Neural progenitor cell (in vitro differentiated cells): Measurements from ENCODE around the gene GIMAP4.

Experiments
- CTCF ChIP-seq: fragments of 200-600 bp; sonication (generic); IDR thresholded peaks from 2 replicates; pipeline ENCODE4 v1.5.1; 2017; ENCODE audit warnings: antibody characterized with exemption, mild to moderate bottlenecking
- EZH2 ChIP-seq: fragments of 200-600 bp; sonication (generic); IDR thresholded peaks from 2 replicates; pipeline ENCODE4 v1.6.1; 2017; ENCODE audit warnings: antibody characterized with exemption, mild to moderate bottlenecking, moderate library complexity

- no peak for TF ChIP-seq CTCF
- TF ChIP-seq EZH2: no peak
These were observed 618 bp upstream of the GIMAP4 start for GRCh38 chr7:150566572-150566971.
